ENCODE data around the gene SPOCK1. TPM values are rescaled to one million over a fixed set of nuclear protein-coding genes. Genes with fewer than 3 reads are reported as not detected.

Gene SPOCK1
- total RNA-seq, 4 donors from 2014 or later, result 8.6 to 34.8 (median 13.2) TPM

DNA sequence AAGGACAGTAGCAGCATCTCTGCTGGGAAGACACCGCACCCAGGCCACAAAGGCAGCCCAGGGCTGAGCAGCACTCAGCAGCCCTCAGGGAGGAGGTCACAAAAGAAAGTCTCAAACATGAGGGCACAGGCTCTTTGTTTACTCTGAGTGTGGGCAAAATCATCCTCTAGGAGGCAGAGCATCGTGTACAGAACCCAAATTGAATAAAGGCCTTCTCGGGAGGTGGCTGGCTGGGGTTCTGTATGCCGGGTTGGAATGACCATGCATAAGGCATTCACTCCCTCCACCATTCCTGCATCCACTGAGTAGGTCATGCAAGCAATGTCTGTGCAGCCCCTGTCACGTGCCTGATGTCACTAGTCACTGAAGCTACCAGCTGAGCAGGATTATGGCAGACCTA, 412.8 kb downstream of the SPOCK1 start:
- Histone ChIP-seq H3K27ac (no peak overlapping the region), H3K4me1 (no peaks in the 10 kb centered on the region), H3K4me3 (no peak overlapping the region), H3K36me3 (no peaks in the 10 kb centered on the region), H3K27me3 (no peaks in the 10 kb centered on the region), H3K9me3 (no peaks in the 10 kb centered on the region)
- TF ChIP-seq, protein P1, sequence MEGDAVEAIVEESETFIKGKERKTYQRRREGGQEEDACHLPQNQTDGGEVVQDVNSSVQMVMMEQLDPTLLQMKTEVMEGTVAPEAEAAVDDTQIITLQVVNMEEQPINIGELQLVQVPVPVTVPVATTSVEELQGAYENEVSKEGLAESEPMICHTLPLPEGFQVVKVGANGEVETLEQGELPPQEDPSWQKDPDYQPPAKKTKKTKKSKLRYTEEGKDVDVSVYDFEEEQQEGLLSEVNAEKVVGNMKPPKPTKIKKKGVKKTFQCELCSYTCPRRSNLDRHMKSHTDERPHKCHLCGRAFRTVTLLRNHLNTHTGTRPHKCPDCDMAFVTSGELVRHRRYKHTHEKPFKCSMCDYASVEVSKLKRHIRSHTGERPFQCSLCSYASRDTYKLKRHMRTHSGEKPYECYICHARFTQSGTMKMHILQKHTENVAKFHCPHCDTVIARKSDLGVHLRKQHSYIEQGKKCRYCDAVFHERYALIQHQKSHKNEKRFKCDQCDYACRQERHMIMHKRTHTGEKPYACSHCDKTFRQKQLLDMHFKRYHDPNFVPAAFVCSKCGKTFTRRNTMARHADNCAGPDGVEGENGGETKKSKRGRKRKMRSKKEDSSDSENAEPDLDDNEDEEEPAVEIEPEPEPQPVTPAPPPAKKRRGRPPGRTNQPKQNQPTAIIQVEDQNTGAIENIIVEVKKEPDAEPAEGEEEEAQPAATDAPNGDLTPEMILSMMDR (IDR thresholded peaks at IDR 0.05), result no peak
- TF ChIP-seq POLR2AphosphoS5 (IDR thresholded peaks at IDR 0.05), result no peak
- TF ChIP-seq POLR2A (IDR thresholded peaks at IDR 0.05), result no peak
- no peak for TF ChIP-seq EP300 (IDR thresholded peaks at IDR 0.05; ENCODE audit: low read depth)
- intact Hi-C loops (cut with DNase I; ENCODE audit: low total_unique reads) (no loop called here), in situ Hi-C loops (cut with MboI; ENCODE audit: low pct_ligation_motif_present in 1 of 4, low pct_unique_long_range_greater_than_20kb in 1 of 4, low sequenced_read_pairs in 3 of 4) (no loop called here)
- DNase-seq, result no peak
- WGBS, 2 donors (ENCODE audit: low coverage in 1 of 2), result 70 to 75% methylated on average over 2 to 5 of the region's 5 CpGs

DNA sequence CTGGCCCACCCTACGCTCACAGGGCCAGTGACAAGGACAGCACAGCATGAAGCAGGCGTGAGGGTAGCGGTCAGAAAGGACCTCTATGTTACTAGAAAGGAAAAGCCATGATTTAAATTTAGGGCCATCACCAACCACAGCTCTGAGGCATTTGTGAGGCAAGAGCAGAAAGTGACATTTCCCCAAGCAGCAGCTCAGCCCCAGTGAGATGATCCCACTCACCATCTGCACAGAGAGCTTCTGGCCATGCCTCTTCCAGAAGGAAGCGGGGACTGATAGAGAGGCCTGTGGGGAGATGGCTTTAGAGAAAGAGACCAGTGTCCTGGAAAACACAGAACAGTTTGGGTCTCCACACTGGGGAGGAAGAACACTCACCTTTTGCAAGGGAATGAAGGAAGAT, 413.9 kb downstream of the SPOCK1 start:
- 71 to 100% methylated on average over 1 to 4 of the region's 4 CpGs for WGBS, 2 donors (ENCODE audit: low coverage in 1 of 2)
- H3K27ac ChIP-seq, result no peak overlapping the region
- no peaks in the 10 kb centered on the region for H3K9me3 ChIP-seq
- H3K27me3 ChIP-seq, result no peaks in the 10 kb centered on the region
- no peaks in the 10 kb centered on the region for H3K36me3 ChIP-seq
- no peaks in the 10 kb centered on the region for H3K4me1 ChIP-seq
- H3K4me3 ChIP-seq, result no peak overlapping the region
- intact Hi-C loops (cut with DNase I; ENCODE audit: low total_unique reads) (no loop called here), in situ Hi-C loops (cut with MboI; ENCODE audit: low pct_ligation_motif_present in 1 of 4, low pct_unique_long_range_greater_than_20kb in 1 of 4, low sequenced_read_pairs in 3 of 4) (no loop called here)
- TF ChIP-seq EP300 (IDR thresholded peaks at IDR 0.05; ENCODE audit: low read depth), result no peak
- no peak for TF ChIP-seq POLR2AphosphoS5 (IDR thresholded peaks at IDR 0.05)
- TF ChIP-seq, protein P1 (IDR thresholded peaks at IDR 0.05), result no peak
- no peak for TF ChIP-seq POLR2A (IDR thresholded peaks at IDR 0.05)
- DNase-seq, result no peak

DNA sequence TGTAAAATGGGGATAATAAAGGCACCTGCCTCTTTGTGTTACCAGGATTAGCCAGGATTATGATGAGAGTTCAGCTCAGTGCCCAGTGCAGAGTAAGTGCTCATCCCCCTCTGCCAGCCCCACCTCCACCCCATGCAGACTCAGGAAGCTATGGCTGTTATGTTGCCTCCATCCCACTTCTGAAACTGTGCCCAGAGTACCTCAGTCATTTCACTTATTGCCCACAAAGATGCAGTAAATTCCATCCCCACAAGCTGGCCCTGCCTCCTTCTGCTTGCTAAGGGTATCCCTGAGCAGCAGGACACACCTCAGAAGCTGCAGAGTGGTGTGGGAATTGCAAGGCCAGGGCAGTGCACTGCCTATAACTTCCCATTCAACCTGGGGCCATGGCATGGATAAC, 415.1 kb downstream of the SPOCK1 start:
- DNase-seq, result no peak
- no peaks in the 10 kb centered on the region for H3K4me1 ChIP-seq
- no peaks in the 10 kb centered on the region for H3K27me3 ChIP-seq
- in situ Hi-C loops (cut with MboI; ENCODE audit: low pct_ligation_motif_present in 1 of 4, low pct_unique_long_range_greater_than_20kb in 1 of 4, low sequenced_read_pairs in 3 of 4) (no loop called here), intact Hi-C loops (cut with DNase I; ENCODE audit: low total_unique reads) (no loop called here)
- no peak overlapping the region for H3K4me3 ChIP-seq
- H3K36me3 ChIP-seq, result no peaks in the 10 kb centered on the region
- no peak overlapping the region for H3K27ac ChIP-seq
- H3K9me3 ChIP-seq, result no peaks in the 10 kb centered on the region
- TF ChIP-seq POLR2A (IDR thresholded peaks at IDR 0.05) (no peak), EP300 (IDR thresholded peaks at IDR 0.05; ENCODE audit: low read depth) (no peak), POLR2AphosphoS5 (IDR thresholded peaks at IDR 0.05) (no peak)
- TF ChIP-seq, protein P1 (IDR thresholded peaks at IDR 0.05), result no peak

DNA sequence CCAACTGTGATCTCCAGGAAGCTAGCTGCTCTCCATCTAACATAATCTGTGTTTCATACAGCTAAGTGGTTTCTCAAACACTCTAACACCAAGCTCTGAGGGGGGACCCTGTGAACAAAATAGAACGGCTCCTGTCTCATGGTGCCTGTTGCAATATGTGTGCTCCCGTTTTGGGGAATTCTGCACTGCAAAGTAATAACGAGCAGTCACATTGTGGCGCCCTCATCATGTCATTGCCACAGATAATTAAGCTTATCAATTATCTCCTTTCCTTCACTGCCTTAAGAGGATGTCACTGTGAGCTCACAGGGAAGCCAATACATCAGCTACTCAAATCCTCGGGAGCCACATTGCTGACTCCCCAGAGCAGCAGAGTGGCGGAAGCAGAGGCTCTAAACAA, 416.2 kb downstream of the SPOCK1 start:
- no peak overlapping the region for H3K4me3 ChIP-seq
- no peaks in the 10 kb centered on the region for H3K9me3 ChIP-seq
- in situ Hi-C loops (cut with MboI; ENCODE audit: low pct_ligation_motif_present in 1 of 4, low pct_unique_long_range_greater_than_20kb in 1 of 4, low sequenced_read_pairs in 3 of 4), result no loop called here
- intact Hi-C loops (cut with DNase I; ENCODE audit: low total_unique reads), result no loop called here
- no peak for TF ChIP-seq EP300 (IDR thresholded peaks at IDR 0.05; ENCODE audit: low read depth)
- TF ChIP-seq, protein P1 (IDR thresholded peaks at IDR 0.05), result no peak
- TF ChIP-seq POLR2A (IDR thresholded peaks at IDR 0.05), result no peak
- no peak for TF ChIP-seq POLR2AphosphoS5 (IDR thresholded peaks at IDR 0.05)
- no peak for DNase-seq
- no peak overlapping the region for H3K27ac ChIP-seq
- H3K36me3 ChIP-seq, result no peaks in the 10 kb centered on the region
- H3K27me3 ChIP-seq, result no peaks in the 10 kb centered on the region
- WGBS, 2 donors (ENCODE audit: low coverage in 1 of 2), result 78 to 83% methylated on average over 3 to 6 of the region's 6 CpGs
- H3K4me1 ChIP-seq, result no peaks in the 10 kb centered on the region

Data from transverse colon (tissue), 4 donors.